Kidney (tissue), 14 donors: Measurements from ENCODE around the gene GLRA3. TPM values are rescaled to one million over a fixed set of nuclear protein-coding genes. Genes with fewer than 3 reads are reported as not detected.

Experiments used
- DNase-seq, 5 donors: peaks; one replicate each; pipeline ENCODE4 v3.0.0-alpha.2; 2013 to 2020
- FAIRE-seq: peaks from 2 replicates; lab custom pipeline; 2012; peaks lifted over from hg19 to GRCh38; lab: Jason Lieb, UNC
- H3K27ac ChIP-seq, 2 donors: one replicate each; pipeline ENCODE4 v1.7.0; 2013; ENCODE audit warnings: low read depth in 2 of 2, low read length in 2 of 2, inconsistent platforms in 1 of 2
- H3K27me3 ChIP-seq: one replicate; pipeline ENCODE4 v1.7.1; 2013; ENCODE audit warnings: low read length, inconsistent platforms; ENCODE audit not compliant: control insufficient read depth, insufficient read depth
- H3K36me3 ChIP-seq, 3 donors: one replicate each; pipeline versions ENCODE4 v1.7.0 to v1.7.1; 2013; ENCODE audit warnings: low read length in 3 of 3, control low read depth in 1 of 3, inconsistent platforms in 1 of 3; ENCODE audit not compliant: insufficient read depth in 3 of 3, control insufficient read depth in 2 of 3
- H3K4me1 ChIP-seq, 3 donors: one replicate each; pipeline versions ENCODE4 v1.7.0 to v1.7.1; 2013; ENCODE audit warnings: low read length in 3 of 3, inconsistent platforms in 1 of 3, low read depth in 1 of 3; ENCODE audit not compliant: control insufficient read depth in 2 of 3, insufficient read depth in 2 of 3
- H3K4me3 ChIP-seq, 3 donors: one replicate each; pipeline versions ENCODE4 v1.7.0 to v1.8.1; 2013; ENCODE audit warnings: low read length in 3 of 3, control low read depth in 1 of 3, inconsistent platforms in 1 of 3
- H3K9ac ChIP-seq, 3 donors: one replicate each; pipeline versions ENCODE4 v1.7.0 to v1.7.1; 2013; ENCODE audit warnings: low read length in 3 of 3, control low read depth in 1 of 3, inconsistent platforms in 1 of 3
- H3K9me3 ChIP-seq, 3 donors: one replicate each; pipeline versions ENCODE4 v1.7.0 to v1.7.1; 2013; ENCODE audit warnings: low read length in 3 of 3, control low read depth in 1 of 3, inconsistent platforms in 1 of 3; ENCODE audit not compliant: control insufficient read depth in 2 of 3, insufficient read depth in 1 of 3
- intact Hi-C: fragments of 100-400 bp; cut with DNase I; formaldehyde crosslinking; loops from one replicate; pipeline ENCODE4 v1.11.1; 2022
- polyA plus RNA-seq: library from polyadenylated mRNA; stranded (reverse); fragments of 350-450 nt; fragmentation: Illumina TruSeq; extraction: RNeasy Lipid Tissue Mini Kit (QIAGEN cat#74804); gene quantifications from one replicate; pipeline ENCODE4 v1.2.3, GENCODE V29; 2014; ENCODE audit warnings: low read depth, low replicate concordance; ENCODE audit not compliant: insufficient read depth
- total RNA-seq: library from RNA; stranded (reverse); fragmentation: NEBNext Ultra II Directional; extraction: Animal tissue kit (Norgen Biotek cat#: 25700); gene quantifications from one replicate; pipeline ENCODE4 v1.2.1, GENCODE V29; 2021
- TF ChIP-seq, protein P1 (sequence below): IDR thresholded peaks from 3 replicates; pipeline ENCODE4 v1.5.1; 2012; ENCODE audit warnings: mild to moderate bottlenecking, moderate library complexity, borderline replicate concordance; ENCODE audit not compliant: insufficient read depth; ENCODE audit errors: extremely low read depth
- donor health status: control.
- donor health status: control.
- donor health status: control.
- donor health status: control.
- donor health status: control.
- donor health status: DM: yes; HTN: yes; CAD: no.
- donor health status: Normal renal cell carcinoma (clear cell type).

The GLRA3 gene
- total and polyA plus RNA-seq, 2 donors from 2014 or later = 0.13 TPM; not detected in 1

DNA sequence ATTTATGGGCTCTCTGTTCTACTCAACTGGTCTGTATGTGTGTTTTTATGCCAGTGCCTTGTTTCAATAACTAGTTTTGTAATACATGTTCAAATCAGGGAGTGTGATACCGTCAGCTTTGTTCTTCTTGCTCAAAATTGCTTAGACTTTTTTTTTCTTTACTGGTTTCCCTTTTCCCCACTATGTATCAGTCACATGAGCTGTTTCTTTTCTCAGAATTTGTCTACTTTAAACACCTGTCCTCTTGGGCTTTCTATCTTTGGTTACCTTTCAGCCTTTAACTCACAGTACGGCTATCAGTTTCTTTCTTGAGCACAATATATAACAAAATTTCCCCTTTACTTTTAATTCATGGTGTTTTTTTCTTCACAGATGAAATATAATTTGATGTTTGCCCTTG lies 5.4 kb upstream of the GLRA3 start:
- Histone ChIP-seq H3K9me3 (no peaks in the 10 kb centered on the region), H3K27ac (no peak overlapping the region), H3K4me1 (no peaks in the 10 kb centered on the region), H3K27me3 (no peaks in the 10 kb centered on the region), H3K36me3 (no peaks in the 10 kb centered on the region), H3K9ac (no peak overlapping the region), H3K4me3 (no peak overlapping the region)
- intact Hi-C loops = no loop called here
- no peak for DNase-seq
- TF ChIP-seq, protein P1, sequence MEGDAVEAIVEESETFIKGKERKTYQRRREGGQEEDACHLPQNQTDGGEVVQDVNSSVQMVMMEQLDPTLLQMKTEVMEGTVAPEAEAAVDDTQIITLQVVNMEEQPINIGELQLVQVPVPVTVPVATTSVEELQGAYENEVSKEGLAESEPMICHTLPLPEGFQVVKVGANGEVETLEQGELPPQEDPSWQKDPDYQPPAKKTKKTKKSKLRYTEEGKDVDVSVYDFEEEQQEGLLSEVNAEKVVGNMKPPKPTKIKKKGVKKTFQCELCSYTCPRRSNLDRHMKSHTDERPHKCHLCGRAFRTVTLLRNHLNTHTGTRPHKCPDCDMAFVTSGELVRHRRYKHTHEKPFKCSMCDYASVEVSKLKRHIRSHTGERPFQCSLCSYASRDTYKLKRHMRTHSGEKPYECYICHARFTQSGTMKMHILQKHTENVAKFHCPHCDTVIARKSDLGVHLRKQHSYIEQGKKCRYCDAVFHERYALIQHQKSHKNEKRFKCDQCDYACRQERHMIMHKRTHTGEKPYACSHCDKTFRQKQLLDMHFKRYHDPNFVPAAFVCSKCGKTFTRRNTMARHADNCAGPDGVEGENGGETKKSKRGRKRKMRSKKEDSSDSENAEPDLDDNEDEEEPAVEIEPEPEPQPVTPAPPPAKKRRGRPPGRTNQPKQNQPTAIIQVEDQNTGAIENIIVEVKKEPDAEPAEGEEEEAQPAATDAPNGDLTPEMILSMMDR = no peak
- FAIRE-seq = no peak

DNA sequence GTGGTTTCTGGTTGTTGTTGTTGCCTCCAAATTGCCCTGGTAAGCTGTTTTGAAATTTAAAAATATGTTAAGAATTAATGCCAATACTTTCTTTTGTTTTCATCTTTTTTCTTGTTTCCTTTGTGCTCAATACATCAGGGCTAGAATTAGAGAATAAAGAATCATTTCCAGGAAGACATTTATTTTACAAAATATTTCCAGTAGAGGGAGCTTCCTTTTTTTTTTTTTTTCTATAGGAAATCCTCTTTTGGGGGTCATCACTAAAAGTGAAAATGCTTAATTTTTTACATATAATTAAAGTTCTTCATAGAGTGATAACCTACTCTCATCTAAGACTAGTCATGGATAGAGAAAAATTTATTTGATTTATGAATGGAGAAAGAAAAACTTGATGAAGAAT lies 2.4 kb downstream of the GLRA3 start:
- H3K9me3 ChIP-seq = no peaks in the 10 kb centered on the region
- no peak for FAIRE-seq
- TF ChIP-seq, protein P1 = no peak
- no peak for DNase-seq
- H3K9ac ChIP-seq = no peak overlapping the region
- no peaks in the 10 kb centered on the region for H3K36me3 ChIP-seq
- no peaks in the 10 kb centered on the region for H3K4me1 ChIP-seq
- H3K27ac ChIP-seq = no peak overlapping the region
- no peaks in the 10 kb centered on the region for H3K27me3 ChIP-seq
- intact Hi-C loops = no loop called here
- H3K4me3 ChIP-seq = no peak overlapping the region

DNA sequence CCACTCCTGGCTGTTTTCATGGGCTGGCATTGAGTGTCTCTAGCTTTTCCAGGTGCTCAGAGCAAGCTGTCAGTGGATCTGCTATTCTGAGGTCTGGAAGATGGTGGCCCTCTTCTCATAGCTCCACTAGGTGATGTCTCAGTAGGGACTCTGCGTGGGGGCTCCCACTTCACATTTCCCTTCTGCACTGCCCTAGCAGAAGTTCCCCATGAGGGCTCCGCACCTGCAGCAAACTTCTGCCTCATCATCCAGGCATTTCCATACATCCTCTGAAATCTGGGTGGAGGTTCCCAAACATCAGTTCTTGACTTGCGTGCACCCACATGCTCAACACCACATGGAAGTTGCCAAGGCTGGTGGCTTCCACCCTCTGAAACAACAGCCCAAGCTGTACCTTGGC lies 13.8 kb downstream of the GLRA3 start:
- Histone ChIP-seq H3K4me3 (no peak overlapping the region), H3K36me3 (no peaks in the 10 kb centered on the region), H3K27ac (no peak overlapping the region), H3K27me3 (no peaks in the 10 kb centered on the region), H3K9ac (no peak overlapping the region), H3K4me1 (no peaks in the 10 kb centered on the region), H3K9me3 (peaks cover 0 to 5% (median 0%) of the 10 kb centered on the region in 3 donors)
- DNase-seq = no peak
- FAIRE-seq = no peak
- intact Hi-C loops = no loop called here
- TF ChIP-seq, protein P1 = no peak

DNA sequence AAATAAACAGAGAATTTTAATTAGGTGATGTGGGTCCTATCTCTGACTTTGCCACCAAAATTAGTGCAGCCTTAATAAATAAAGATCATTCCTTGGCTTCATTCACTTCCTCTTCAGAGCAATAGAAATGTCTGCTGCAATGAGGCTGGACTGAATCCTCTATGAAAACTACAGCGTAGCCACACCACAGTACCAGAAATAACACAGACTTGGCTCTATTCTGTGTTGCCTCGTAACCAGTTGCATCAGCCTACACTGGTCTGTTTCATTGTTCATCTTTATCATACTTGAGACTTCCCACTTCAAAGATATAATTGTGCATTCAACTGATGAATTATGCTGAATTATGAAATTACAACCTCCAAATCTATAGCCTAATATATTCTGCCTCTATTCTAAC lies 15.8 kb downstream of the GLRA3 start:
- Histone ChIP-seq H3K9ac (no peak overlapping the region), H3K36me3 (no peaks in the 10 kb centered on the region), H3K4me3 (no peak overlapping the region), H3K27ac (no peak overlapping the region), H3K4me1 (no peaks in the 10 kb centered on the region), H3K27me3 (no peaks in the 10 kb centered on the region), H3K9me3 (peaks cover 0 to 5% (median 0%) of the 10 kb centered on the region in 3 donors)
- intact Hi-C loops = no loop called here
- DNase-seq (no peak), FAIRE-seq (no peak)
- TF ChIP-seq, protein P1 = no peak
